DND-41 (cell line): Measurements from ENCODE around the gene ZBTB6.

Experiments
- CTCF ChIP-seq: IDR thresholded peaks from 2 replicates; pipeline ENCODE4 v1.5.1; 2012; ENCODE audit warnings: borderline replicate concordance, low read length, moderate library complexity, mild to moderate bottlenecking; ENCODE audit not compliant: poor library complexity, severe bottlenecking; ENCODE audit errors: extremely low read depth
- EZH2 ChIP-seq: IDR thresholded peaks from 3 replicates; pipeline ENCODE4 v1.6.1; 2012; ENCODE audit warnings: borderline replicate concordance, low read depth, mild to moderate bottlenecking, moderate library complexity, low read length, inconsistent platforms; ENCODE audit not compliant: severe bottlenecking

- TF ChIP-seq CTCF (no peak), EZH2 (no peak)
Observed at GRCh38 chr9:122865300-122865699, 47.8 kb downstream of the ZBTB6 start.
